ENCODE measurements around the gene LRRC28. TPM values are rescaled to one million over a fixed set of nuclear protein-coding genes. Genes with fewer than 3 reads are reported as not detected.

Gene LRRC28
- total and polyA plus RNA-seq, 10 of the 15 experiments (the other 5 are each of a cell fraction or from before 2014, with no cell fraction given): 21.3 to 54.9 (median 27.7) TPM

- H4K20me1 ChIP-seq (ENCODE audit: control insufficient read depth, insufficient read depth): no peaks in the 10 kb centered on the region
- no peaks in the 10 kb centered on the region for H3K27me3 ChIP-seq (replicated peaks in 1 of 2; ENCODE audit: control insufficient read depth in 2 of 2, insufficient read depth in 2 of 2, low read length in 1 of 2)
- H3K4me1 ChIP-seq (ENCODE audit: control insufficient read depth, insufficient read depth, low read length): peaks cover 7% of the 10 kb centered on the region
- no peak overlapping the region for H2AFZ ChIP-seq (ENCODE audit: control insufficient read depth, low read depth, low read length)
- RAD21 ChIA-PET (ENCODE audit: unreplicated experiment): interaction anchor here (1.5 kb wide), 1 partner anchor 99 kb away, joined by 4 read pairs; the partner anchor contains the start of gene LRRC28
- 77% methylated on average over 3 of the region's 3 CpGs for WGBS (ENCODE audit: insufficient coverage, insufficient replicate concordance, low lambda C conversion rate, missing lambda C conversion rate)
- H3K36me3 ChIP-seq (ENCODE audit: control insufficient read depth in 2 of 2, insufficient read depth in 2 of 2, low read length in 1 of 2): no peaks in the 10 kb centered on the region; a peak in 1 of 4 replicates
- intact Hi-C loops (cut with micrococcal nuclease; ENCODE audit: unreplicated experiment) (no loop called here), in situ Hi-C loops (cut with MboI) (no loop called here)
- POLR2A ChIA-PET: no interaction called here
- no peaks in the 10 kb centered on the region for H3K9me3 ChIP-seq (replicated peaks; ENCODE audit: control insufficient read depth, insufficient read depth, low read length)
- H3K79me2 ChIP-seq (ENCODE audit: control insufficient read depth, insufficient read depth, low read length): no peaks in the 10 kb centered on the region
- no peak overlapping the region for H3K27ac ChIP-seq (ENCODE audit: control insufficient read depth, insufficient read depth)
- DNase-seq (ENCODE audit: low read depth, low spot score) (no peak), FAIRE-seq (no peak), ATAC-seq (no peak)
- BruUV-seq (replicated peaks): no TSS peak
- CTCF ChIA-PET: interaction anchor here (1.1 kb wide), 1 partner anchor 10 kb away, joined by 4 read pairs; no protein-coding TSS in a partner anchor
- H3K9ac ChIP-seq (ENCODE audit: control insufficient read depth, insufficient read depth, low read length): no peak overlapping the region
- no peak overlapping the region for H3K4me3 ChIP-seq
- SMC1A ChIA-PET (ENCODE audit: uncharacterized antibody, unreplicated experiment): interaction anchor here (1.1 to 3.0 kb wide), 2 partner anchors 15 to 354 kb away, joined by 4 to 19 read pairs; no protein-coding TSS in a partner anchor
- no peak overlapping the region for H3K4me2 ChIP-seq (ENCODE audit: control insufficient read depth, insufficient read depth)
- TF ChIP-seq, protein P1, sequence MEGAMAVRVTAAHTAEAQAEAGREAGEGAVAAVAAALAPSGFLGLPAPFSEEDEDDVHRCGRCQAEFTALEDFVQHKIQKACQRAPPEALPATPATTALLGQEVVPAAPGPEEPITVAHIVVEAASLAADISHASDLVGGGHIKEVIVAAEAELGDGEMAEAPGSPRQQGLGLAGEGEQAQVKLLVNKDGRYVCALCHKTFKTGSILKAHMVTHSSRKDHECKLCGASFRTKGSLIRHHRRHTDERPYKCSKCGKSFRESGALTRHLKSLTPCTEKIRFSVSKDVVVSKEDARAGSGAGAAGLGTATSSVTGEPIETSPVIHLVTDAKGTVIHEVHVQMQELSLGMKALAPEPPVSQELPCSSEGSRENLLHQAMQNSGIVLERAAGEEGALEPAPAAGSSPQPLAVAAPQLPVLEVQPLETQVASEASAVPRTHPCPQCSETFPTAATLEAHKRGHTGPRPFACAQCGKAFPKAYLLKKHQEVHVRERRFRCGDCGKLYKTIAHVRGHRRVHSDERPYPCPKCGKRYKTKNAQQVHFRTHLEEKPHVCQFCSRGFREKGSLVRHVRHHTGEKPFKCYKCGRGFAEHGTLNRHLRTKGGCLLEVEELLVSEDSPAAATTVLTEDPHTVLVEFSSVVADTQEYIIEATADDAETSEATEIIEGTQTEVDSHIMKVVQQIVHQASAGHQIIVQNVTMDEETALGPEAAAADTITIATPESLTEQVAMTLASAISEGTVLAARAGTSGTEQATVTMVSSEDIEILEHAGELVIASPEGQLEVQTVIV (IDR thresholded peaks at IDR 0.05; ENCODE audit: borderline replicate concordance, partially characterized antibody): no peak
- TF ChIP-seq ZNF24 (IDR thresholded peaks at IDR 0.05) (no peak), SUPT20H (IDR thresholded peaks at IDR 0.05; ENCODE audit: borderline replicate concordance, control insufficient read depth, low read depth, low read length) (no peak), MEF2B (IDR thresholded peaks at IDR 0.05; ENCODE audit: partially characterized antibody, poor library complexity, severe bottlenecking) (no peak), RAD51 (IDR thresholded peaks at IDR 0.05) (no peak), NFYA (IDR thresholded peaks at IDR 0.05; ENCODE audit: borderline replicate concordance, low read depth, low read length) (no peak), FOXK2 (IDR thresholded peaks at IDR 0.05) (no peak), CHD2 (IDR thresholded peaks at IDR 0.05; ENCODE audit: borderline replicate concordance, low read depth, low read length) (no peak), SP1 (IDR thresholded peaks at IDR 0.05; ENCODE audit: low read depth, low read length) (no peak), ZBTB33 (IDR thresholded peaks at IDR 0.05) (no peak), TAF1 (IDR thresholded peaks at IDR 0.05; ENCODE audit: borderline replicate concordance, low read depth, low read length) (no peak), E2F4 (IDR thresholded peaks at IDR 0.05; ENCODE audit: low read depth, low read length) (no peak), RCOR1 (conservative IDR thresholded peaks at IDR 0.05; ENCODE audit: low read depth, low read length) (no peak)
- TF ChIP-seq, protein P2, sequence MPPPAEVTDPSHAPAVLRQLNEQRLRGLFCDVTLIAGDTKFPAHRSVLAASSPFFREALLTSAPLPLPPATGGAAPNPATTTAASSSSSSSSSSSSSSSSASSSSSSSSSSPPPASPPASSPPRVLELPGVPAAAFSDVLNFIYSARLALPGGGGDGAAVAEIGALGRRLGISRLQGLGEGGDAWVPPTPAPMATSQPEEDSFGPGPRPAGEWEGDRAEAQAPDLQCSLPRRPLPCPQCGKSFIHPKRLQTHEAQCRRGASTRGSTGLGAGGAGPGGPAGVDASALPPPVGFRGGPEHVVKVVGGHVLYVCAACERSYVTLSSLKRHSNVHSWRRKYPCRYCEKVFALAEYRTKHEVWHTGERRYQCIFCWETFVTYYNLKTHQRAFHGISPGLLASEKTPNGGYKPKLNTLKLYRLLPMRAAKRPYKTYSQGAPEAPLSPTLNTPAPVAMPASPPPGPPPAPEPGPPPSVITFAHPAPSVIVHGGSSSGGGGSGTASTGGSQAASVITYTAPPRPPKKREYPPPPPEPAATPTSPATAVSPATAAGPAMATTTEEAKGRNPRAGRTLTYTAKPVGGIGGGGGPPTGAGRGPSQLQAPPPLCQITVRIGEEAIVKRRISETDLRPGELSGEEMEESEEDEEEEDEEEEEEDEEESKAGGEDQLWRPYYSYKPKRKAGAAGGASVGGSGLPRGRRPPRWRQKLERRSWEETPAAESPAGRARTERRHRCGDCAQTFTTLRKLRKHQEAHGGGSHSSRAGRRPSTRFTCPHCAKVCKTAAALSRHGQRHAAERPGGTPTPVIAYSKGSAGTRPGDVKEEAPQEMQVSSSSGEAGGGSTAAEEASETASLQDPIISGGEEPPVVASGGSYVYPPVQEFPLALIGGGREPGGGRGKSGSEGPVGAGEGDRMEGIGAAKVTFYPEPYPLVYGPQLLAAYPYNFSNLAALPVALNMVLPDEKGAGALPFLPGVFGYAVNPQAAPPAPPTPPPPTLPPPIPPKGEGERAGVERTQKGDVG (CRISPR knock-in tag; IDR thresholded peaks at IDR 0.05): no peak
Observed at GRCh38 chr15:99350408-99350807, 99.1 kb downstream of the LRRC28 start.
